COR-L47 (cell line): ENCODE data around the gene KCNH1.

Experiments used
- DNase-seq: peaks from one replicate; lab custom pipeline; 2025; lab: John Stamatoyannopoulos, UW

Gene KCNH1

GRCh38 chr1:210857705-210858104 is 276.2 kb downstream of the KCNH1 start:
- no peak for DNase-seq

GRCh38 chr1:210857146-210857663 is 276.7 kb downstream of the KCNH1 start:
- DNase-seq = no peak

GRCh38 chr1:210855440-210855839 is 278.5 kb downstream of the KCNH1 start:
- no peak for DNase-seq

- no peak for DNase-seq
Measured at GRCh38 chr1:210853276-210853675, 280.7 kb downstream of the KCNH1 start.

- DNase-seq = no peak
Measured at GRCh38 chr1:210850556-210850955, 283.4 kb downstream of the KCNH1 start.

- no peak for DNase-seq
Measured at GRCh38 chr1:210848474-210848873, 285.5 kb downstream of the KCNH1 start.

- DNase-seq = no peak
Measured at GRCh38 chr1:210841926-210842625, 291.9 kb downstream of the KCNH1 start.

- no peak for DNase-seq
Measured at GRCh38 chr1:210830034-210831028, 303.6 kb downstream of the KCNH1 start.

GRCh38 chr1:210828996-210829596 is 304.9 kb downstream of the KCNH1 start:
- DNase-seq = no peak

- no peak for DNase-seq
Measured at GRCh38 chr1:210827481-210827880, 306.5 kb downstream of the KCNH1 start.

GRCh38 chr1:210826686-210827085 is 307.3 kb downstream of the KCNH1 start:
- DNase-seq = no peak

GRCh38 chr1:210822932-210823331 is 311.0 kb downstream of the KCNH1 start:
- DNase-seq = no peak

- DNase-seq = no peak
Measured at GRCh38 chr1:210822241-210822640, 311.7 kb downstream of the KCNH1 start.

- no peak for DNase-seq
Measured at GRCh38 chr1:210821615-210822014, 312.3 kb downstream of the KCNH1 start.

GRCh38 chr1:210819266-210819665 is 314.7 kb downstream of the KCNH1 start:
- no peak for DNase-seq

GRCh38 chr1:210817385-210818275 is 316.3 kb downstream of the KCNH1 start:
- no peak for DNase-seq

GRCh38 chr1:210815641-210816550 is 318.1 kb downstream of the KCNH1 start:
- DNase-seq = no peak

- DNase-seq = no peak
Measured at GRCh38 chr1:210814382-210815123, 319.4 kb downstream of the KCNH1 start.

- DNase-seq = no peak
Measured at GRCh38 chr1:210801501-210801900, 332.4 kb downstream of the KCNH1 start.

- no peak for DNase-seq
Measured at GRCh38 chr1:210800756-210801155, 333.2 kb downstream of the KCNH1 start.
